SK-N-SH treated with all-trans-retinoic acid at 6 μM for 48 hours (cell line): Measurements from ENCODE around the gene ORAI3.

ENCODE experiments used
- ATAC-seq: fragments of 200-7000 bp; cut with Tn5 transposase; 3 replicates; pipeline ENCODE4 v1.9.1; 2020; ENCODE audit warnings: mild to moderate bottlenecking, moderate library complexity
- BACH2 ChIP-seq: fragments of 250-450 bp; sonication (Bioruptor Pico); IDR thresholded peaks from 2 replicates; pipeline ENCODE4 v1.9.0; 2021; ENCODE audit warnings: mild to moderate bottlenecking, borderline replicate concordance
- CREB5 ChIP-seq: fragments of 250-450 bp; sonication (Bioruptor Pico); IDR thresholded peaks from 2 replicates; pipeline ENCODE4 v1.5.1; 2020; ENCODE audit warnings: low read depth, mild to moderate bottlenecking, moderate library complexity
- CSDC2 ChIP-seq: fragments of 250-450 bp; sonication (Bioruptor Pico); IDR thresholded peaks from 2 replicates; pipeline ENCODE4 v1.5.0; 2020; ENCODE audit warnings: mild to moderate bottlenecking, moderate library complexity
- ESRRG ChIP-seq: fragments of 250-450 bp; sonication (Bioruptor Pico); IDR thresholded peaks from 2 replicates; pipeline ENCODE4 v1.6.1; 2021; ENCODE audit warnings: mild to moderate bottlenecking
- GLIS3 ChIP-seq: fragments of 250-450 bp; sonication (Bioruptor Pico); IDR thresholded peaks from 2 replicates; pipeline ENCODE4 v1.5.0; 2020; ENCODE audit warnings: mild to moderate bottlenecking, moderate library complexity
- ISL1 ChIP-seq: fragments of 250-450 bp; sonication (Bioruptor Pico); IDR thresholded peaks from 2 replicates; pipeline ENCODE4 v2.1.2; 2022; ENCODE audit warnings: mild to moderate bottlenecking, moderate library complexity
- OSR1 ChIP-seq: fragments of 250-450 bp; sonication (Bioruptor Pico); IDR thresholded peaks from 2 replicates; pipeline ENCODE4 v1.8.0; 2022; ENCODE audit warnings: moderate library complexity, mild to moderate bottlenecking, inconsistent platforms
- POU6F1 ChIP-seq: fragments of 250-450 bp; sonication (Bioruptor Pico); IDR thresholded peaks from 2 replicates; pipeline ENCODE4 v1.8.0; 2021; ENCODE audit warnings: low read depth, mild to moderate bottlenecking, moderate library complexity, borderline replicate concordance
- SNAI2 ChIP-seq: fragments of 250-450 bp; sonication (Bioruptor Pico); IDR thresholded peaks from 2 replicates; pipeline ENCODE4 v1.5.0; 2020; ENCODE audit warnings: mild to moderate bottlenecking, moderate library complexity
- TCF4 ChIP-seq: fragments of 250-450 bp; sonication (Bioruptor Pico); IDR thresholded peaks from 2 replicates; pipeline ENCODE4 v1.8.0; 2021; ENCODE audit warnings: mild to moderate bottlenecking, moderate library complexity, borderline replicate concordance
- TOX ChIP-seq: fragments of 250-450 bp; sonication (Bioruptor Pico); IDR thresholded peaks from 2 replicates; pipeline ENCODE4 v1.8.0; 2021; ENCODE audit warnings: mild to moderate bottlenecking, moderate library complexity, borderline replicate concordance
- ZC3H10 ChIP-seq: fragments of 250-450 bp; sonication (Bioruptor Pico); IDR thresholded peaks from 2 replicates; pipeline ENCODE4 v1.5.1; 2021; ENCODE audit warnings: mild to moderate bottlenecking, moderate library complexity
- ZFP3 ChIP-seq: fragments of 250-450 bp; sonication (Bioruptor Pico); IDR thresholded peaks from 2 replicates; pipeline ENCODE4 v1.5.0; 2020; ENCODE audit warnings: mild to moderate bottlenecking, moderate library complexity
- ZFP30 ChIP-seq: fragments of 450-650 bp; formaldehyde crosslinking; IDR thresholded peaks from 2 replicates; pipeline ENCODE4 v1.5.0; 2022; ENCODE audit warnings: mild to moderate bottlenecking, moderate library complexity
- ZNF565 ChIP-seq: fragments of 450-650 bp; formaldehyde crosslinking; conservative IDR thresholded peaks from 2 replicates; pipeline ENCODE4 v1.5.0; 2020; ENCODE audit warnings: low read depth, mild to moderate bottlenecking, moderate library complexity
- ZNF70 ChIP-seq: fragments of 450-650 bp; formaldehyde crosslinking; IDR thresholded peaks from 2 replicates; pipeline ENCODE4 v1.5.0; 2020; ENCODE audit warnings: mild to moderate bottlenecking, moderate library complexity
- ZNF8 ChIP-seq: fragments of 450-650 bp; formaldehyde crosslinking; IDR thresholded peaks from 2 replicates; pipeline ENCODE4 v1.5.0; 2020; ENCODE audit warnings: mild to moderate bottlenecking, moderate library complexity
- TF ChIP-seq, protein P1 (sequence below): fragments of 250-450 bp; sonication (Bioruptor Pico); IDR thresholded peaks from 2 replicates; pipeline ENCODE4 v1.5.1; 2021; ENCODE audit warnings: mild to moderate bottlenecking, moderate library complexity
- TF ChIP-seq, protein P2 (sequence below): fragments of 250-450 bp; sonication (Bioruptor Pico); IDR thresholded peaks from 2 replicates; pipeline ENCODE4 v1.5.0; 2020; ENCODE audit warnings: mild to moderate bottlenecking, moderate library complexity
- TF ChIP-seq, protein P3 (sequence below): fragments of 250-450 bp; sonication (Bioruptor Pico); IDR thresholded peaks from 2 replicates; pipeline ENCODE4 v1.8.0; 2020; ENCODE audit warnings: mild to moderate bottlenecking, moderate library complexity, borderline replicate concordance

ORAI3 gene

GRCh38 chr16:30958175-30959079 lies 9.6 kb downstream of the ORAI3 start (continued):
- TF ChIP-seq POU6F1 (CRISPR knock-in tag) (no peak), CSDC2 (CRISPR knock-in tag) (no peak), TOX (CRISPR knock-in tag) (no peak), ZNF8 (CRISPR knock-in tag) (no peak), CREB5 (no peak)
- TF ChIP-seq, all 23 proteins: peak for 0

GRCh38 chr16:30961384-30961783 lies 12.5 kb downstream of the ORAI3 start:
- no peak for ATAC-seq
- no peak for TF ChIP-seq ZNF565 (CRISPR knock-in tag)
- no peak for TF ChIP-seq ISL1 (CRISPR knock-in tag)
- no peak for TF ChIP-seq TCF4 (CRISPR knock-in tag)
- TF ChIP-seq ZNF8 (CRISPR knock-in tag), result no peak
- no peak for TF ChIP-seq BACH2 (CRISPR knock-in tag)
- TF ChIP-seq TOX (CRISPR knock-in tag), result no peak
- TF ChIP-seq ZC3H10, result no peak
- no peak for TF ChIP-seq GLIS3 (CRISPR knock-in tag)
- TF ChIP-seq OSR1 (CRISPR knock-in tag), result no peak
- no peak for TF ChIP-seq CSDC2 (CRISPR knock-in tag)
- TF ChIP-seq ZFP30 (CRISPR knock-in tag), result no peak
- TF ChIP-seq, protein P1, sequence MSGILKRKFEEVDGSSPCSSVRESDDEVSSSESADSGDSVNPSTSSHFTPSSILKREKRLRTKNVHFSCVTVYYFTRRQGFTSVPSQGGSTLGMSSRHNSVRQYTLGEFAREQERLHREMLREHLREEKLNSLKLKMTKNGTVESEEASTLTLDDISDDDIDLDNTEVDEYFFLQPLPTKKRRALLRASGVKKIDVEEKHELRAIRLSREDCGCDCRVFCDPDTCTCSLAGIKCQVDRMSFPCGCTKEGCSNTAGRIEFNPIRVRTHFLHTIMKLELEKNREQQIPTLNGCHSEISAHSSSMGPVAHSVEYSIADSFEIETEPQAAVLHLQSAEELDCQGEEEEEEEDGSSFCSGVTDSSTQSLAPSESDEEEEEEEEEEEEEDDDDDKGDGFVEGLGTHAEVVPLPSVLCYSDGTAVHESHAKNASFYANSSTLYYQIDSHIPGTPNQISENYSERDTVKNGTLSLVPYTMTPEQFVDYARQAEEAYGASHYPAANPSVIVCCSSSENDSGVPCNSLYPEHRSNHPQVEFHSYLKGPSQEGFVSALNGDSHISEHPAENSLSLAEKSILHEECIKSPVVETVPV, result no peak
- TF ChIP-seq ESRRG (CRISPR knock-in tag), result no peak
- TF ChIP-seq ZFP3 (CRISPR knock-in tag), result no peak
- TF ChIP-seq, protein P2, sequence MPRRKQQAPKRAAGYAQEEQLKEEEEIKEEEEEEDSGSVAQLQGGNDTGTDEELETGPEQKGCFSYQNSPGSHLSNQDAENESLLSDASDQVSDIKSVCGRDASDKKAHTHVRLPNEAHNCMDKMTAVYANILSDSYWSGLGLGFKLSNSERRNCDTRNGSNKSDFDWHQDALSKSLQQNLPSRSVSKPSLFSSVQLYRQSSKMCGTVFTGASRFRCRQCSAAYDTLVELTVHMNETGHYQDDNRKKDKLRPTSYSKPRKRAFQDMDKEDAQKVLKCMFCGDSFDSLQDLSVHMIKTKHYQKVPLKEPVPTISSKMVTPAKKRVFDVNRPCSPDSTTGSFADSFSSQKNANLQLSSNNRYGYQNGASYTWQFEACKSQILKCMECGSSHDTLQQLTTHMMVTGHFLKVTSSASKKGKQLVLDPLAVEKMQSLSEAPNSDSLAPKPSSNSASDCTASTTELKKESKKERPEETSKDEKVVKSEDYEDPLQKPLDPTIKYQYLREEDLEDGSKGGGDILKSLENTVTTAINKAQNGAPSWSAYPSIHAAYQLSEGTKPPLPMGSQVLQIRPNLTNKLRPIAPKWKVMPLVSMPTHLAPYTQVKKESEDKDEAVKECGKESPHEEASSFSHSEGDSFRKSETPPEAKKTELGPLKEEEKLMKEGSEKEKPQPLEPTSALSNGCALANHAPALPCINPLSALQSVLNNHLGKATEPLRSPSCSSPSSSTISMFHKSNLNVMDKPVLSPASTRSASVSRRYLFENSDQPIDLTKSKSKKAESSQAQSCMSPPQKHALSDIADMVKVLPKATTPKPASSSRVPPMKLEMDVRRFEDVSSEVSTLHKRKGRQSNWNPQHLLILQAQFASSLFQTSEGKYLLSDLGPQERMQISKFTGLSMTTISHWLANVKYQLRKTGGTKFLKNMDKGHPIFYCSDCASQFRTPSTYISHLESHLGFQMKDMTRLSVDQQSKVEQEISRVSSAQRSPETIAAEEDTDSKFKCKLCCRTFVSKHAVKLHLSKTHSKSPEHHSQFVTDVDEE, result no peak
- TF ChIP-seq SNAI2, result no peak
- TF ChIP-seq POU6F1 (CRISPR knock-in tag), result no peak
- no peak for TF ChIP-seq ZNF70
- TF ChIP-seq, protein P3, sequence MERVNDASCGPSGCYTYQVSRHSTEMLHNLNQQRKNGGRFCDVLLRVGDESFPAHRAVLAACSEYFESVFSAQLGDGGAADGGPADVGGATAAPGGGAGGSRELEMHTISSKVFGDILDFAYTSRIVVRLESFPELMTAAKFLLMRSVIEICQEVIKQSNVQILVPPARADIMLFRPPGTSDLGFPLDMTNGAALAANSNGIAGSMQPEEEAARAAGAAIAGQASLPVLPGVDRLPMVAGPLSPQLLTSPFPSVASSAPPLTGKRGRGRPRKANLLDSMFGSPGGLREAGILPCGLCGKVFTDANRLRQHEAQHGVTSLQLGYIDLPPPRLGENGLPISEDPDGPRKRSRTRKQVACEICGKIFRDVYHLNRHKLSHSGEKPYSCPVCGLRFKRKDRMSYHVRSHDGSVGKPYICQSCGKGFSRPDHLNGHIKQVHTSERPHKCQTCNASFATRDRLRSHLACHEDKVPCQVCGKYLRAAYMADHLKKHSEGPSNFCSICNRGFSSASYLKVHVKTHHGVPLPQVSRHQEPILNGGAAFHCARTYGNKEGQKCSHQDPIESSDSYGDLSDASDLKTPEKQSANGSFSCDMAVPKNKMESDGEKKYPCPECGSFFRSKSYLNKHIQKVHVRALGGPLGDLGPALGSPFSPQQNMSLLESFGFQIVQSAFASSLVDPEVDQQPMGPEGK (CRISPR knock-in tag), result no peak
- TF ChIP-seq CREB5, result no peak
